ENCODE measurements around the gene ROR2. TPM values are rescaled to one million over a fixed set of nuclear protein-coding genes. Genes with fewer than 3 reads are reported as not detected.

The ROR2 gene
- polyA plus RNA-seq, 3 donors: not detected

DNA sequence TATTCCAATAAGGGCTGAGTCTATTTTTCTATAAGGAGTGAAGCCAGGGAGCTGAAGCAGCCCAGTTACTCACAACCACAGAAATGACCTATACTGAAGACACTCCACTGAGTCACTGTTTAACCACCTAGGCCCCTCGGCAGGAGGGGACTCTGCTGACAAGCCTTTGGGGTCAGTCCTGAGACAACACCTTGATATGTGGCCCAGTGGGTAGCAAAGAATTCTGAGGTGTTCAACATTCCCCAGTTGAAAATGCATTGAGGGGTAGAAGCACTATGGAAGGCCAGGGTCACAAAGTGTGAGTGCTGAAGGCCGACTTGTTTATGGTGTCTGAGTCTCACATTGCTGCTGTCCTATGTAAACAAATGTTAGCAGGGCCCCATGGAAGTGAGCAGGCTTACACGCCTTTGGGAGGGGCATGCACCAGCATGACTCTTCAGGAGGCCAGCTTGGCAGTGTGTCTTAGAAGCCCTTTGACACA is 413.8 kb downstream of the ROR2 start:
- no peak overlapping the region for H3K4me2 ChIP-seq (replicated peaks; ENCODE audit: extremely low read depth, low read length, poor library complexity, severe bottlenecking)

DNA sequence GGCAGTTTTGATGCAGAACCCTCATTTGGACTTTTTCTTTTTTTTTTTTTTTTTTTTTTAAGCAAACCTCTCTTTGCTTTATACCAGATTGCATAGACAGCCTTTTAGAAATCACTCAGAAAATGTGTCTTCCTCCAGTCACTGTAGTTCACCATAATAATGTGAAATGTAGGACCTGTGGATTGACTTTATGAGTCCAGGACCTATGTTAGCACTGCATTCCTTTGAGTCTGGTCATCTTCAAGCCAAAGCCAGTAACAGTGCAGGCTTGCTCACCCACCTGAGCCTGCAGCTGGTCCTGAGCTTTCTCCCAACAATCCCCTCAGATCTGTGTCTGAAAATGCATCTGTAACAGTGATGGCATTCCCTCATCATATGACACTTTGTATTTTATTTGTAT is 415.7 kb downstream of the ROR2 start:
- H3K27ac ChIP-seq (ENCODE audit: low read depth in 1 of 2, low read length in 2 of 2): no peak overlapping the region
- no peaks in the 10 kb centered on the region for H3K27me3 ChIP-seq (ENCODE audit: control insufficient read depth in 2 of 2, insufficient read depth in 2 of 2, low read length in 2 of 2)
- H4K20me1 ChIP-seq (ENCODE audit: insufficient read depth, low read length): no peaks in the 10 kb centered on the region
- Mint-ChIP-seq H3K27me3 (ENCODE audit: low read depth in 3 of 3) (peaks cover 3 to 10% (median 8%) of the 10 kb centered on the region in 3 donors), H3K4me1 (no peaks in the 10 kb centered on the region), H3K4me3 (no peak overlapping the region), H3K9me3 (peaks cover 0 to 4% (median 0%) of the 10 kb centered on the region in 7 donors), H3K36me3 (no peaks in the 10 kb centered on the region), H3K27ac (no peak overlapping the region)
- no peak overlapping the region for H3K4me3 ChIP-seq (replicated peaks in 1 of 3; ENCODE audit: low read depth in 2 of 3, low read length in 3 of 3)
- H3K4me2 ChIP-seq (replicated peaks; ENCODE audit: extremely low read depth, low read length, poor library complexity, severe bottlenecking): no peak overlapping the region
- intact Hi-C loops (cut with micrococcal nuclease): no loop called here
- no peak for DNase-seq
- H3K4me1 ChIP-seq (ENCODE audit: control insufficient read depth in 1 of 2, insufficient read depth in 2 of 2, low read length in 2 of 2): no peaks in the 10 kb centered on the region
- no peak overlapping the region for H2AFZ ChIP-seq (ENCODE audit: insufficient read depth, low read depth, low read length, poor library complexity, severe bottlenecking)
- no peaks in the 10 kb centered on the region for H3K36me3 ChIP-seq (replicated peaks in 1 of 2; ENCODE audit: control insufficient read depth in 1 of 2, insufficient read depth in 2 of 2, low read length in 2 of 2)
- H3K79me2 ChIP-seq (ENCODE audit: insufficient read depth, low read length): no peaks in the 10 kb centered on the region
- no peaks in the 10 kb centered on the region for H3K9me3 ChIP-seq (replicated peaks in 1 of 2; ENCODE audit: control insufficient read depth in 1 of 2, insufficient read depth in 1 of 2, low read length in 2 of 2)
- TF ChIP-seq, protein P1, sequence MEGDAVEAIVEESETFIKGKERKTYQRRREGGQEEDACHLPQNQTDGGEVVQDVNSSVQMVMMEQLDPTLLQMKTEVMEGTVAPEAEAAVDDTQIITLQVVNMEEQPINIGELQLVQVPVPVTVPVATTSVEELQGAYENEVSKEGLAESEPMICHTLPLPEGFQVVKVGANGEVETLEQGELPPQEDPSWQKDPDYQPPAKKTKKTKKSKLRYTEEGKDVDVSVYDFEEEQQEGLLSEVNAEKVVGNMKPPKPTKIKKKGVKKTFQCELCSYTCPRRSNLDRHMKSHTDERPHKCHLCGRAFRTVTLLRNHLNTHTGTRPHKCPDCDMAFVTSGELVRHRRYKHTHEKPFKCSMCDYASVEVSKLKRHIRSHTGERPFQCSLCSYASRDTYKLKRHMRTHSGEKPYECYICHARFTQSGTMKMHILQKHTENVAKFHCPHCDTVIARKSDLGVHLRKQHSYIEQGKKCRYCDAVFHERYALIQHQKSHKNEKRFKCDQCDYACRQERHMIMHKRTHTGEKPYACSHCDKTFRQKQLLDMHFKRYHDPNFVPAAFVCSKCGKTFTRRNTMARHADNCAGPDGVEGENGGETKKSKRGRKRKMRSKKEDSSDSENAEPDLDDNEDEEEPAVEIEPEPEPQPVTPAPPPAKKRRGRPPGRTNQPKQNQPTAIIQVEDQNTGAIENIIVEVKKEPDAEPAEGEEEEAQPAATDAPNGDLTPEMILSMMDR (IDR thresholded peaks at IDR 0.05): no peak
- no peak overlapping the region for H3K9ac ChIP-seq (ENCODE audit: insufficient read depth, low read length, poor library complexity, severe bottlenecking)

More for the DNA sequence above, 413.8 kb downstream of the ROR2 start:
- Histone ChIP-seq H3K4me3 (replicated peaks in 1 of 3; ENCODE audit: low read depth in 2 of 3, low read length in 3 of 3) (no peak overlapping the region), H4K20me1 (ENCODE audit: insufficient read depth, low read length) (no peaks in the 10 kb centered on the region), H3K27me3 (ENCODE audit: control insufficient read depth in 2 of 2, insufficient read depth in 2 of 2, low read length in 2 of 2) (no peaks in the 10 kb centered on the region), H2AFZ (ENCODE audit: insufficient read depth, low read depth, low read length, poor library complexity, severe bottlenecking) (no peak overlapping the region), H3K9me3 (replicated peaks in 1 of 2; ENCODE audit: control insufficient read depth in 1 of 2, insufficient read depth in 1 of 2, low read length in 2 of 2) (no peaks in the 10 kb centered on the region), H3K4me1 (ENCODE audit: control insufficient read depth in 1 of 2, insufficient read depth in 2 of 2, low read length in 2 of 2) (no peaks in the 10 kb centered on the region), H3K79me2 (ENCODE audit: insufficient read depth, low read length) (no peaks in the 10 kb centered on the region), H3K9ac (ENCODE audit: insufficient read depth, low read length, poor library complexity, severe bottlenecking) (no peak overlapping the region), H3K36me3 (replicated peaks in 1 of 2; ENCODE audit: control insufficient read depth in 1 of 2, insufficient read depth in 2 of 2, low read length in 2 of 2) (no peaks in the 10 kb centered on the region), H3K27ac (ENCODE audit: low read depth in 1 of 2, low read length in 2 of 2) (no peak overlapping the region)
- Mint-ChIP-seq H3K4me3 (no peak overlapping the region), H3K27ac (no peak overlapping the region), H3K4me1 (peaks cover 7% of the 10 kb centered on the region), H3K36me3 (no peaks in the 10 kb centered on the region), H3K27me3 (ENCODE audit: low read depth in 3 of 3) (peaks cover 4 to 10% (median 10%) of the 10 kb centered on the region in 3 donors), H3K9me3 (peaks cover 0 to 4% (median 0%) of the 10 kb centered on the region in 7 donors)
- WGBS (ENCODE audit: insufficient coverage): 86% methylated on average over 2 of the region's 3 CpGs
- TF ChIP-seq, protein P1 (IDR thresholded peaks at IDR 0.05): no peak
- DNase-seq: no peak
- intact Hi-C loops (cut with micrococcal nuclease): no loop called here
